GM19328 (cell line): ENCODE measurements around the gene KNDC1.
"Not testable (repeated sequence)": the region's sequence is repeated elsewhere in the genome, so short reads cannot be mapped to it uniquely, and the experiment has no call there.

Source experiments
- ATAC-seq: cut with Tn5 transposase; IDR thresholded peaks from one replicate; pipeline ENCODE4 v1.9.1; 2021; ENCODE audit warnings: mild to moderate bottlenecking, moderate library complexity; ENCODE audit not compliant: unreplicated experiment

The KNDC1 gene

GRCh38 chr10:133126431-133127290, 33.4 kb upstream of the KNDC1 start:
- ATAC-seq = no peak

- ATAC-seq = no peak
Measured at GRCh38 chr10:133127291-133128125, 32.5 kb upstream of the KNDC1 start.

- no peak for ATAC-seq
Measured at GRCh38 chr10:133128126-133129070, 31.6 kb upstream of the KNDC1 start.

GRCh38 chr10:133129071-133129858, 30.8 kb upstream of the KNDC1 start:
- no peak for ATAC-seq

GRCh38 chr10:133129859-133130495, 30.0 kb upstream of the KNDC1 start:
- no peak for ATAC-seq

- ATAC-seq = no peak
Measured at GRCh38 chr10:133130602-133131001, 29.4 kb upstream of the KNDC1 start.

GRCh38 chr10:133131053-133131452, 29.0 kb upstream of the KNDC1 start:
- no peak for ATAC-seq

- ATAC-seq = no peak
Measured at GRCh38 chr10:133131734-133132472, 28.1 kb upstream of the KNDC1 start.

GRCh38 chr10:133132473-133133291, 27.3 kb upstream of the KNDC1 start:
- ATAC-seq = no peak

- ATAC-seq = no peak
Measured at GRCh38 chr10:133133471-133134231, 26.4 kb upstream of the KNDC1 start.

GRCh38 chr10:133134411-133135115, 25.5 kb upstream of the KNDC1 start:
- ATAC-seq = no peak

- no peak for ATAC-seq
Measured at GRCh38 chr10:133135116-133135465, 24.9 kb upstream of the KNDC1 start.

- ATAC-seq = not testable (repeated sequence)
Measured at GRCh38 chr10:133137486-133138145, 22.4 kb upstream of the KNDC1 start.

GRCh38 chr10:133139551-133140065, 20.4 kb upstream of the KNDC1 start:
- no peak for ATAC-seq

GRCh38 chr10:133140417-133141143, 19.4 kb upstream of the KNDC1 start:
- ATAC-seq = no peak
